PFSK-1 (cell line): ENCODE results near the gene PI4K2A.

ENCODE experiments used
- SIN3A ChIP-seq: IDR thresholded peaks from 2 replicates; pipeline ENCODE4 v1.6.1; 2012; ENCODE audit warnings: mild to moderate bottlenecking, low read length, moderate library complexity, borderline replicate concordance; ENCODE audit not compliant: insufficient read depth
- TAF1 ChIP-seq: IDR thresholded peaks from 2 replicates; pipeline ENCODE4 v1.6.1; 2012; ENCODE audit warnings: low read length, control low read depth, borderline replicate concordance; ENCODE audit not compliant: insufficient read depth

DNA sequence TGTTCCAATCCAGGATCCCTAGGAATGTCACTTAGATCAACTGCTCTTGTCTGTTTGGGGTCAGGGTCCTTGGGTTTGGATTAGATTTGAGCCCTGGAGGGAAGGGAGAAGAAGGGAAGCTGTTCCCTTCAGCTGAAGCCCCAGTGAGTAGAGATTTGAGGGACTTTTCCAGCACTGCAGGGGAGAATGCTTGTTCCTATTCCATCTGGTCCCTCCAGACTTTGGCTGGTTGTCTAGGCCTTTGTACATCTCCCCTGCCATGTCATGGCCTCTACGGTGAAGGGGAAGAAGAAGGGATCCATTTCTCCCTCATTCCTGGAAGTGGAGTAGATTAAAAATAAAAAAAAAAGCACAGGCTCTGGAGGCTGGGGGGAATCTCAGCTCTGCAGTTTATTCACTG, 39.9 kb upstream of the PI4K2A start:
- TF ChIP-seq SIN3A (no peak), TAF1 (no peak)
